ENCODE results near the gene CYP2C18. TPM values are rescaled to one million over a fixed set of nuclear protein-coding genes. Genes with fewer than 3 reads are reported as not detected.

The CYP2C18 gene
- total RNA-seq, 2 experiments from 2014 or later: not detected

- Mint-ChIP-seq H3K27ac (no peak overlapping the region), H3K4me3 (no peak overlapping the region), H3K27me3 (no peaks in the 10 kb centered on the region), H3K4me1 (no peaks in the 10 kb centered on the region), H3K9me3 (peaks cover 4% of the 10 kb centered on the region), H3K36me3 (no peaks in the 10 kb centered on the region)
- no peak for ATAC-seq (ENCODE audit: low read depth)
- no peak for DNase-seq
- POLR2A ChIA-PET: no interaction called here
Observed at GRCh38 chr10:94777886-94778458, 94.4 kb downstream of the CYP2C18 start.

GRCh38 chr10:94780844-94781243, 97.3 kb downstream of the CYP2C18 start:
- DNase-seq (no peak), ATAC-seq (ENCODE audit: low read depth) (no peak)
- Mint-ChIP-seq H3K4me3 (no peak overlapping the region), H3K9me3 (peaks cover 2% of the 10 kb centered on the region), H3K27me3 (no peaks in the 10 kb centered on the region), H3K4me1 (no peaks in the 10 kb centered on the region), H3K27ac (no peak overlapping the region), H3K36me3 (no peaks in the 10 kb centered on the region)
- POLR2A ChIA-PET: no interaction called here

GRCh38 chr10:94784256-94784655, 100.7 kb downstream of the CYP2C18 start:
- ATAC-seq (ENCODE audit: low read depth) (no peak), DNase-seq (no peak)
- Mint-ChIP-seq H3K27ac (no peak overlapping the region), H3K9me3 (peaks cover 9% of the 10 kb centered on the region), H3K4me3 (no peak overlapping the region), H3K27me3 (no peaks in the 10 kb centered on the region), H3K4me1 (no peaks in the 10 kb centered on the region), H3K36me3 (no peaks in the 10 kb centered on the region)
- POLR2A ChIA-PET: no interaction called here

- Mint-ChIP-seq H3K36me3 (no peaks in the 10 kb centered on the region), H3K9me3 (peaks cover 11% of the 10 kb centered on the region), H3K27me3 (no peaks in the 10 kb centered on the region), H3K4me3 (no peak overlapping the region), H3K27ac (no peak overlapping the region), H3K4me1 (no peaks in the 10 kb centered on the region)
- ATAC-seq (ENCODE audit: low read depth) (no peak), DNase-seq (no peak)
- POLR2A ChIA-PET: no interaction called here
Observed at GRCh38 chr10:94785211-94785610, 101.7 kb downstream of the CYP2C18 start.

Other genes with a start within 250 kb of the CYP2C18 start
- gene HELLS, start 137.9 kb upstream of the CYP2C18 start, total RNA-seq: 100 to 1,000 TPM in 1 of 2 experiments, 10 to 100 TPM in 1; 98.1 to 114 TPM
- gene CYP2C19, start 79.0 kb downstream of the CYP2C18 start, total RNA-seq: not detected